ENCODE measurements around the gene RPAP2. TPM values are rescaled to one million over a fixed set of nuclear protein-coding genes. Genes with fewer than 3 reads are reported as not detected.
A peak's percentile ranks its signal among the peaks of the same experiment; 100 is the strongest.

Gene RPAP2
- total and polyA plus RNA-seq, 4 donors: 5.0 to 24.5 (median 10.4) TPM

- Histone ChIP-seq H3K27me3 (ENCODE audit: control insufficient read depth in 3 of 3, insufficient read depth in 3 of 3, low read length in 2 of 3) (no peaks in the 10 kb centered on the region), H3K27ac (ENCODE audit: low read depth in 1 of 2, low read length in 1 of 2) (no peak overlapping the region), H3K4me1 (ENCODE audit: control insufficient read depth in 5 of 5, insufficient read depth in 5 of 5, low read length in 5 of 5) (no peaks in the 10 kb centered on the region), H3K9ac (ENCODE audit: insufficient read depth in 1 of 2, low read length in 2 of 2) (no peak overlapping the region), H3K4me3 (no peak overlapping the region), H3K9me3 (ENCODE audit: control insufficient read depth in 4 of 4, insufficient read depth in 3 of 4, low read length in 3 of 4) (peaks cover 0 to 2% (median 0%) of the 10 kb centered on the region in 4 donors), H3K36me3 (ENCODE audit: control insufficient read depth in 4 of 4, insufficient read depth in 4 of 4, low read length in 4 of 4) (no peaks in the 10 kb centered on the region)
- no peak for TF ChIP-seq CTCF (IDR thresholded peaks at IDR 0.05; ENCODE audit: control extremely low read depth, extremely low read depth)
- WGBS, 2 donors: 79 to 87% methylated on average over 1 of the region's 1 CpG
- no peak for ATAC-seq (ENCODE audit: insufficient read depth, low FRiP score)
- no peak for DNase-seq
Measured at GRCh38 chr1:92411511-92411910, 112.7 kb downstream of the RPAP2 start.

- no peak for ATAC-seq (ENCODE audit: insufficient read depth, low FRiP score)
- H3K36me3 ChIP-seq (ENCODE audit: control insufficient read depth in 4 of 4, insufficient read depth in 4 of 4, low read length in 4 of 4): no peaks in the 10 kb centered on the region
- 58 to 61% methylated on average over 4 of the region's 4 CpGs for WGBS, 2 donors
Measured at GRCh38 chr1:92419642-92420041, 120.8 kb downstream of the RPAP2 start.

GRCh38 chr1:92424381-92424780 lies 125.5 kb downstream of the RPAP2 start:
- Histone ChIP-seq H3K36me3 (ENCODE audit: control insufficient read depth in 4 of 4, insufficient read depth in 4 of 4, low read length in 4 of 4) (no peaks in the 10 kb centered on the region), H3K27ac (ENCODE audit: low read depth in 1 of 2, low read length in 1 of 2) (no peak overlapping the region), H3K9ac (ENCODE audit: insufficient read depth in 1 of 2, low read length in 2 of 2) (no peak overlapping the region), H3K9me3 (ENCODE audit: control insufficient read depth in 4 of 4, insufficient read depth in 3 of 4, low read length in 3 of 4) (no peaks in the 10 kb centered on the region), H3K27me3 (ENCODE audit: control insufficient read depth in 3 of 3, insufficient read depth in 3 of 3, low read length in 2 of 3) (no peaks in the 10 kb centered on the region), H3K4me1 (ENCODE audit: control insufficient read depth in 5 of 5, insufficient read depth in 5 of 5, low read length in 5 of 5) (no peaks in the 10 kb centered on the region), H3K4me3 (no peak overlapping the region)
- no peak for ATAC-seq (ENCODE audit: insufficient read depth, low FRiP score)
- TF ChIP-seq CTCF (IDR thresholded peaks at IDR 0.05; ENCODE audit: control extremely low read depth, extremely low read depth): no peak
- WGBS, 2 donors: 15 to 22% methylated on average over 4 of the region's 4 CpGs
- peak in 1 of 3 donors; percentile 8 for DNase-seq

More at GRCh38 chr1:92419642-92420041, 120.8 kb downstream of the RPAP2 start:
- H3K27me3 ChIP-seq (ENCODE audit: control insufficient read depth in 3 of 3, insufficient read depth in 3 of 3, low read length in 2 of 3): no peaks in the 10 kb centered on the region
- no peak for DNase-seq
- H3K9me3 ChIP-seq (ENCODE audit: control insufficient read depth in 4 of 4, insufficient read depth in 3 of 4, low read length in 3 of 4): no peaks in the 10 kb centered on the region
- no peak overlapping the region for H3K27ac ChIP-seq (ENCODE audit: low read depth in 1 of 2, low read length in 1 of 2)
- no peak overlapping the region for H3K9ac ChIP-seq (ENCODE audit: insufficient read depth in 1 of 2, low read length in 2 of 2)
- no peak for TF ChIP-seq CTCF (IDR thresholded peaks at IDR 0.05; ENCODE audit: control extremely low read depth, extremely low read depth)
- H3K4me1 ChIP-seq (ENCODE audit: control insufficient read depth in 5 of 5, insufficient read depth in 5 of 5, low read length in 5 of 5): no peaks in the 10 kb centered on the region
- H3K4me3 ChIP-seq: no peak overlapping the region

GRCh38 chr1:92425617-92426016 lies 126.8 kb downstream of the RPAP2 start:
- H3K9me3 ChIP-seq (ENCODE audit: control insufficient read depth in 4 of 4, insufficient read depth in 3 of 4, low read length in 3 of 4): no peaks in the 10 kb centered on the region
- 81% methylated on average over 2 of the region's 2 CpGs for WGBS, 2 donors
- H3K36me3 ChIP-seq (ENCODE audit: control insufficient read depth in 4 of 4, insufficient read depth in 4 of 4, low read length in 4 of 4): no peaks in the 10 kb centered on the region
- H3K27me3 ChIP-seq (ENCODE audit: control insufficient read depth in 3 of 3, insufficient read depth in 3 of 3, low read length in 2 of 3): no peaks in the 10 kb centered on the region
- ATAC-seq (ENCODE audit: insufficient read depth, low FRiP score) (no peak), DNase-seq (no peak)
- H3K27ac ChIP-seq (ENCODE audit: low read depth in 1 of 2, low read length in 1 of 2): no peak overlapping the region
- no peak overlapping the region for H3K4me3 ChIP-seq
- TF ChIP-seq CTCF (IDR thresholded peaks at IDR 0.05; ENCODE audit: control extremely low read depth, extremely low read depth): no peak
- no peak overlapping the region for H3K9ac ChIP-seq (ENCODE audit: insufficient read depth in 1 of 2, low read length in 2 of 2)
- no peaks in the 10 kb centered on the region for H3K4me1 ChIP-seq (ENCODE audit: control insufficient read depth in 5 of 5, insufficient read depth in 5 of 5, low read length in 5 of 5)
